GM23248 (cell line): ENCODE results near the gene HIF1A.

Experiments
- EZH2 ChIP-seq: fragments of 200-600 bp; sonication (generic); IDR thresholded peaks from 2 replicates; pipeline ENCODE4 v1.6.1; 2018; ENCODE audit warnings: antibody characterized with exemption, mild to moderate bottlenecking; ENCODE audit not compliant: insufficient read depth, poor library complexity, severe bottlenecking
- EZH2phosphoT487 ChIP-seq: fragments of 200-600 bp; sonication (generic); IDR thresholded peaks from 2 replicates; pipeline ENCODE4 v1.6.1; 2018; ENCODE audit warnings: antibody characterized with exemption, moderate library complexity, mild to moderate bottlenecking, low read depth; ENCODE audit not compliant: insufficient read depth

DNA sequence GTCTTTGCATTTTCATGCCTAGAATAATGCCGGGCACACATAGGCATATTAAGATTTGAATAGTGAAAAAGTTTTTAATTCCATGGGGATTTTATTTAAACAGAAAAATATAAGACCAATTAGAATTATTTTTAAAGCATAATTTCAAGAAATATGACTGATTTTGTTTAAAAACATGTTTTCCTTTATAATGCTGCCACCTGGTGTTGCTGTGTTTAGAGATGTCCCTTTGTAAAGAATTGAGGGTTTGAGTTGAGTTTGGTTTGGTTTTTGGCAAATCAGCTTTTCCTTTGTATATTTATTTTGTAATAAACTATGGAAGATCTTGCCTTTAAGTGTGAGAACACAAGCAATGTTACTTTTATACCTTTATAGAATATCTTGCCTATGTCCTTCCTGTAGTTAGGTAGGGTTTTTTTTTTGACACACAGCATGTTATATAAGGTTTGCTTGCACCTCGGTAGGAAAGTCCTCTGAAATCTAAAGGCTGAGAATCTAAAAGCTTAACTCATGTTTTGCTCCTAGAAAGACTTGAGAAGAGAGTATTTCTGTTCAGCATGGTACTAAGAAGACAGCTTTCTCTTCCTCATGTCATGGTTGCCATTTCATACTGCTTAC, 35.6 kb downstream of the HIF1A start:
- TF ChIP-seq EZH2 (no peak), EZH2phosphoT487 (no peak)
